HG03045 (cell line): ENCODE measurements around the gene AQP1.

Source experiments
- ATAC-seq: cut with Tn5 transposase; IDR thresholded peaks from one replicate; pipeline ENCODE4 v1.9.1; 2021; ENCODE audit warnings: mild to moderate bottlenecking, moderate library complexity; ENCODE audit not compliant: unreplicated experiment

The AQP1 gene

DNA sequence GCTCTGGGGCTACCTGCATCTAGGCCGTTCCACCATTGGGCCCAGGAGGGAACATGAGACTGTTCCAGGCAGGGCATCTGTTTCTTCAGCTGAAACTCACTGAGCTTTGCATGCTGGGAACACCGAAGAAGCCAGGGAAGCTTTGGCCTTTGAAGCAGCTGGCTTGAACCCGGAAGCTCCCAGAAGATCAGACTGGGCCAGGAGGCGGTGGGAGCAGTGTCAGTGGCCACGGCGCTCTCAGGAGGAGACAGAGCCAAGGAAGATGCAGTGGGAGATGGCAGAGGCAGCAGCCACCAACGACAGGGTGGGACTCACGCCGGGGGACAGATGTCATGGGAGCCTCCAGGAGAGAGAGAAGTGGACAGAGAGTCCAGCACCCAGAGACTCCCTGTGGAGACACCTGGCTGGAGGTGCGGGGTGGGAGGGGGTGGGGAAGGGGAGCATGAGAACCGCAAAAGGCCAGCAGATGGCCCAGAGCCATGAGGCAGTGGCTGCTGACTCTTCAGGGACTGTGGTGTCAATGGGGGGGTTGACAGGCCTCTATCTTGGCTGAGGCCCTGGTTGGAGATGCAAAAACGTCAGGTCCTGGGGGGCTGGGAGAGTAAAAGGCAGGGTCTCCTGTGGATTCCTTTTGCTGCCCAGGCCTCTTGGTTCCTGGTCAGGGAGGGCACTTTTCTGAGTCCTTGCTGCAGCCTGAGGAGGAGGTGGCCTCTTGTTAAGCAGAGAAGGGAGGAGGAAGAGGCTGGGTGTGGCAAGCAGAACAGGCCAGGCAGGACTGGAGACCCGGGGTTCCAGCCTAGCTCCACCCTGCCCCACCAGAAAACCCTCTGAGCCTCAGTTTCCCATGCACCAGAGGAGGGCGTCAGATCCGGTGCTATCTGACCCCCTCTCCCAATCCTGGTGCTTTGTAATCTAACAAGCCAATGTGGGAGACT is 6.3 kb upstream of the AQP1 start:
- ATAC-seq, result no peak

DNA sequence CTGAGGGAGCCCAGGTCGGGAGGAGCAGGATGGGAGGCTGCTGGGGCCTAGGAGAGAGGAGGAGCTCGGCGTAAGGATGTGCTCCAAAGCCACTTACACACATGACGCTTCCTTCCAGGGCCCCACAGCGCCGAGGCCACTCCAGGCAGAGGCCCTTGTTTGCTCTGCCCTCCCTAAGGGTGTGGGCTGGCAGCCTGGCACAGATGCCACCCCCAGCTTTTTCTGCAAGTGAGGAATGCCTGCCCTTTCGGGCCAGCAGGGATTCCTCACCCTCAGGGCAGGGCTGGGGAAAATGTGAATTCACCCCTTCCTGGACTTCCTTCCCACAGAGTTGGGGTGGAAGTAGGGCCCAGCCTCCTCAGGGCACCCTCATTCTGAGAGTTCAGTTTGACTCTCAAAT is 5.6 kb upstream of the AQP1 start:
- no peak for ATAC-seq

- no peak for ATAC-seq
Measured at GRCh38 chr7:30906515-30907240, 5.0 kb upstream of the AQP1 start.

- ATAC-seq, result no peak
Measured at GRCh38 chr7:30907527-30908267, 4.0 kb upstream of the AQP1 start.

DNA sequence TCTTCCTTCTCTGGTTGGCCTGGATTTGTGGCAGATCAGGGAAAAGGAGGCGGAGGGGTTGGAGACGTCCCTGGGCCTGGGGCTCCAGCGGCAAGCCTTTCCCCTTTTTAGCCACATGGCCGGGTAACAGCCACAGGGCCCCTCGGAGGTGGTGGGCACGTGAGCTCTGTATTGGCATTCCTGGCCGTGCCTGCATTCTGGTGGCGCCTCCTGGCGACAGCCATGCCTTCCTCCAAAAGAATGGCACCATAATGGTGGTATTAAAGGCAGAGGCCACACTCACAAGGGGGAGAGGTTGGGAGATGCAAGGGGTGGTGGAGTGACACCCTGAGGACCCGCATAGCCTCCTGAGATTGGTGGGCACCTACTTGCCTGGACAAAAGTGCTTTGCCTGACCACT is 3.0 kb upstream of the AQP1 start:
- ATAC-seq, result no peak

DNA sequence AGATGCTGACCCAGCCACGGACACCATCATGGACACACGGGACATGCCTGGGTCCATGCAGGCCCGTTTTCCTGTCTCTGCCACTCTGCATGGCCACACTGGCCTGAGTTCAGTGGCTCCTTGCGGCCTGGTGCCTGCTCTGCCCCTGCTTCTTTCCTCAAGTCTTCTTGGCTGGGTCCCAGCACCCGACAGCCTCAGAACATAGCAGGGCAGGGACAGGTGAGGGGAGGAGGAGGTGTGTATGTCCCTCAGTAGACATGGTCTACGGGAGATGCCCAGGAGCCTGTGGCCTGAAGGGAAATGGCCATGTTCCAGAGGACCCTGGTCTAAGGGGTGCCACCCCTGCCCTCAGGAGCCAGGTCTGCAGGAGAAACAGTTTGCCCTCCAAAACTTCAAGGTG is 2.2 kb upstream of the AQP1 start:
- no peak for ATAC-seq

DNA sequence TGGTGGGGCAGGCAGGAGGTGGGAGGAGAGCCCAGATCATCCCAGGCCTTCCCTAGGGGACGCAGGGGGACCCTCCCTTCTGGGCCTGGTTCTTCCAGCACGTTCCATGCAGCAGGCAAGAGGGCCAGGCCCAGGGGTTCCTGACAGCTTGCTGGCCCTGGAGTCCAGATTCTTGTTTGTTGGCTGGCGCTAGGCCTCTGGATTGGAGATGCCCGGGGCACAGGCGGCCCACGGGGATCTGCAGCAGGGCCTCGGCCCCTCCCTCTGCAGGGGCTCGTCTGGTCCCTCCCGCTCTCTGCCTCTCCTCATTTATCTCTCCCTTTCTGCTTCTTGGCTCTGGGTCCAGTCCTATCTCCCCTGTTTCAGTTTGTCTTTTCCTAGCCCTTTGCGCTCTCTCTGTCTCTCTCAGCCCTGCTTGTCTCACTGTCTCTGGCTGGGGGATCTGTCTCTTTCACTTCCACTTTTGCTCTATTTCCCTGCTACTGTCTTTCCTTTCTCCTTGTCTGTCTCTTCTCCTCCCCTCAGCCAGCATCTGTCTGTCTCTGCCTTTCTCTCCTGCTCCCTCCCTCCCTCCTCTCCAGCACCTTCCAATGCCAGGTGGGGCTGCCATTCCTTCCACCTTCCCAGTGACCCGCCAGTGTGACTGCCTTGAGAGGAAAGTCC is 1.1 kb upstream of the AQP1 start:
- no peak for ATAC-seq

DNA sequence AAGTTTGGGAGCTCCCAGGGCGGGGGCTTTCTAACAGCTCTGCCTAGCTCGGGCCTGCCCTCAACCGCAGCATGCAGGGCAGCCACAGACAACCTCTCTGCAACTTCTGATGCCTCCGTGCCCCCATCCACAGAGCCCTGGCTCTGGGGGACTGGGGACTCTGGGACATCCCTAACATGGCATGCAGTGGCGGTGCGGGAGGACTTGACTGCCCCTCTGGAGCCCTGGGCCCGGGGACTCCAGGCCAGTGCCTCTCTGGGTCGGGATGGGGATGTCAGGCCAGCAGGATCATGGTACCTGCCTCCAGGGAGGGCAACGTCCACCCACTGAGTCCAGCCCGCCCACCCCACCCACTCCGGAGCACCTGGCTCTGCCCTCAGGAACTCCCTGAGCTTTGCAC is 520 bp upstream of the AQP1 start:
- ATAC-seq, result no peak

DNA sequence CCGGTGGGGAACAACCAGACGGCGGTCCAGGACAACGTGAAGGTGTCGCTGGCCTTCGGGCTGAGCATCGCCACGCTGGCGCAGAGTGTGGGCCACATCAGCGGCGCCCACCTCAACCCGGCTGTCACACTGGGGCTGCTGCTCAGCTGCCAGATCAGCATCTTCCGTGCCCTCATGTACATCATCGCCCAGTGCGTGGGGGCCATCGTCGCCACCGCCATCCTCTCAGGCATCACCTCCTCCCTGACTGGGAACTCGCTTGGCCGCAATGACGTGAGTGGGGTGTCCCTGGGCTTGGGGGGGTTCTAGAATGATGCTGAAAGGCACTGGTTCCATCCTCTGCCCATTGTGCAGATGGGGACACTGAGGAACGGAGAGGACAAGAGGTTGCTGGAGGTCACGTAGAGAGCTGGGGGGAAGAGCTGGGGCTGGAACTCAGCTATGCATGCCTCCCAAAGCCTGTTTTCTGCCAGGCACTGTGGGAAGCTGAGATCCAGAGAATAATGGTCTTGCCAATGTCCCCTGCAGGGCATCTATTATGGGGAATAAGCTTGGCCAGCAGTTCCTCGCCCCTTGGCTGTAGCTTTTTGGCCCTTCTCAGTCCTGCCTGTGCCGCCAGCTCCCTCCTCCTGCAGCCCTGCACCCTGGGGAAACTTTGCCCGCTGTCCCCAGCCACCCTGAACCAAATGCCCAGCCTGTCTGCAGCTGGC is 523 bp downstream of the AQP1 start:
- ATAC-seq, result no peak

- ATAC-seq, result no peak
Measured at GRCh38 chr7:30912731-30912985, 1.0 kb downstream of the AQP1 start.

DNA sequence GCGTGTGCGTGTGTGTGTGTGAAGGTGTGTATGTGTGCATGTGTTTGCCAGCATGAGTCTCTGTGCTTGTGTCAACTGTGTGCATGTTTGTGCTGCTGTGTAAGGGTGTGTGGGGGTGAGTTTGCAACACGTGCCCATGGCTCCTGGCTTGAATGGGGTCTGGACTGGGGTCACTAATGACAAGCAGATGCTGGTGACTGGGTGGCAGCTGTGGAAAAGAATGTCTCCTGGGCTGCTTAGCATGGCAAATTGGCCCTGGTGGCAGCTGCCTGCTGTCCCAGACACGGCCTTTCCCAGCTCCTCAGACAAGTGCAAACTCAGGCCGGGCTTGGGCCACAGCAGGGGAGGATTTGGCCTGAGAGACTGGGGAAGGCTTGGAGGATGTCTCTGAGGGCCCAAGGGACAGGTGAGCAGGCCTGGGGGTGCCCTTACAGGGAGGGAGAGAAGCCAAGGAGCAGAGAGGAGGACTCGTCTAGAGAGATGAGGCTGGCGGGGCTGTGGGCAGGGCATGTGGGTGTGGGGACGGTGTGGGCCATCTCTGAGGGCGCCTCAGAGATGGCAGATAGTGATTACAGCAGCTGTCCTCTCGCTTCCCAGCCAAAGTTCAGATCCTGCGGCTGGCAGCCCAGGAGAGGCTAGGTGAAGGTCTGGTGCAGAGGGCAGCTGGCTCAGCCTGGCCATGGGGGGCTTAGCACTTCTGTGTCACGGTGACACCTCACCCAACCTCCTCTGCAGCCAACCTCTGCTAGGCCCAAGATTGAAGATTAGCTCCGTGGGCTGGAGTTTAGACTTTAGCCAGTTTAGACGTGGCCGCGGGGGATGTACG is 1.5 kb downstream of the AQP1 start:
- no peak for ATAC-seq

DNA sequence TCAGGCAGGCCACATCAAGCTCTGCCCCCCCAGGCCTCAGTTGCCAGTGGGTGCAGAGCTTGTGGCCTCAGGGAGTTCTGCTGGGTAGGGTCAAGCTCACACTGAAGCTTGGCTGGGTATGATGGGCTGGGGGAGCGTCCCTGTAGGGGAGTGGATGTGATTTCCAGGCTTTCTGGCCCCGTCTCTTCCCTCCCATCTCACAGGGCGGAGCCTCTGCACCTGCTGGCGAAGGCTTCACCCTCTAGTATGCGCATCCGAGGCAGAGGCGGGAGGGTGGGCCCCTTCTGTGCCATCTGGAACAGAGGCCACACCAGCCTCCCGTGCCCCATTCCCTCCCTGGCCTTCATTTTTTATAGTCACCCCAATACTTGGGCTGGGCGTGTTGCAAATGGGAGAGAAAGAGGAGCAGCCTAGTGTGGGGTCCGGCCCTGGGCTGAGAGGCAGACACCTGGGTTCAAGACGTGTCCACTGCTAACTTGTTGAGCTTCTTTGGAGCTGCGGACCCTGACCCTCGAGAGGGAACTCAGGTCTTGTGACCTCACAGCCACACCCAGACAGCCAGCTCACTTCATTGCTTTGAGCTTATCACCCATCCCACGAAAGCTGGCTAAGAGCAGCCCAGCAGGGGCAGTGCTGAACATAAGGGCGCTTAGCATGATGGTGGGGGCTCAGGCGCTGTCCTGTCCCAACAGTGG is 2.3 kb downstream of the AQP1 start:
- no peak for ATAC-seq

GRCh38 chr7:30914596-30914995 is 2.9 kb downstream of the AQP1 start:
- ATAC-seq, result no peak

- ATAC-seq, result no peak
Measured at GRCh38 chr7:30915005-30915601, 3.5 kb downstream of the AQP1 start.

- no peak for ATAC-seq
Measured at GRCh38 chr7:30915751-30916150, 4.1 kb downstream of the AQP1 start.

GRCh38 chr7:30916255-30916654 is 4.6 kb downstream of the AQP1 start:
- no peak for ATAC-seq

- no peak for ATAC-seq
Measured at GRCh38 chr7:30916767-30917166, 5.1 kb downstream of the AQP1 start.

GRCh38 chr7:30917216-30917893 is 5.7 kb downstream of the AQP1 start:
- no peak for ATAC-seq
